ENCODE results near the gene ZNF446. TPM values are rescaled to one million over a fixed set of nuclear protein-coding genes. Genes with fewer than 3 reads are reported as not detected.
A peak's percentile ranks its signal among the peaks of the same experiment; 100 is the strongest.

Gene ZNF446
- total RNA-seq, 1 experiment from 2014 or later = 9.7 TPM

DNA sequence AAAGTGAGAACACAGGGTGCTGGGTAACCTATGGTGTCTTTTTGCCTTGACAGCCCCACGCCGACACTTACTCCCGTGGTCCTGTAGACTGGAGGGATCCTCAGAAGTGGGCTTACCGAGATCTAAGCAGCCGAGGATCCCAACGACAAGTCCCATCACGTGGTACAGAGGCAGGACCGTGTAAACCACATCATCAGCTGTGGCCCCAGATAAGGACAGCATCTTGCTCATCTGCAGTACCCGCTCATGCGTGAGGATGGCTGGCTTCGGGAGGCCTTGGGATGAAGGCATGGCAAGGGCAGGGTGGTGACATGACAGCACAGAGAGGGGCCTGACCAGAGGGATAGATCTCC, 33.6 kb downstream of the ZNF446 start:
- H3K4me3 ChIP-seq (ENCODE audit: low read depth, low read length) = no peak overlapping the region
- CTCF ChIA-PET = no interaction called here

DNA sequence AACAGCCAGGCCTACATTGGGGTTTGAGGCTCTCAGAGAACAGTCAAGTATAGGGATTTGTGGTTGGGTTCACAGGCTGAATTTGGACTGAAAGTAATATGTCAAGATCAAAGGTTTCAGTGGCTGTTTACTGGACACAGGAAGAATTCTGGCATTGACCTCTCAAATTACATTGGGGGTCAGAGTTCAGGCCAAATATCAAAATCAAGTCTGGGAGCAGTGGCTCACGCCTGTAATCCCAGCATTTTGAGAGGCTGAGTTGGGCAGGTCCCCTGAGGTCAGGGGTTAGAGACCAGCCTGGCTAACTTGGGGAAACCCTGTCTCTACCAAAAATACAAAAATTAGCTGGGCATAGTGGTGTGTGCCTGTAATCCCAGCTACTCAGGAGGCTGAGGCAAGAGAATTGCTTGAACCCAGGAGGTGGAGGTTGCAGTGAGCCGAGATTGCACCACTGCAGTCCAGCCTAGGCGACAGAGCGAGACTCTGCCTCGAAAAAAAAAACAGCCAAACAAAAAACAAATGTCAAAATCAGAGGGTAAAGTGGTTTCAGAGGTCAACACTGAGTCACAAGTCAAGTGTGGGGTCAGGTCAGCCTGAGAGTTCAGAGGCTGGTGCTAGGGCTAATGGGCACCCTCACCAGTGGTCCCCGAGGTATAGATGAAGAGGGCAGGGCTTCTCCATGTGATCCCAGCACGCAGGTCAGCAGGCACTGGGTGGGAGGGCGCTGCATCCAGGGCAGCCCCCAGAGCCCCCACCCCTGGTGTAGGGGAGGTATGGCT, 34.1 kb downstream of the ZNF446 start:
- H3K4me3 Mint-ChIP-seq (ENCODE audit: unreplicated experiment) = no peak overlapping the region
- Histone ChIP-seq H3K9me3 (peaks cover 11% of the 10 kb centered on the region; the same call in 1 of the 2 replicates), H3K4me1 (no peaks in the 10 kb centered on the region), H3K4me3 (ENCODE audit: low read depth, low read length) (no peak overlapping the region), H3K27me3 (replicated peaks; ENCODE audit: control insufficient read depth, insufficient read depth, low read length) (no peaks in the 10 kb centered on the region), H3K36me3 (ENCODE audit: control insufficient read depth, insufficient read depth, low read length) (no peaks in the 10 kb centered on the region)
- TF ChIP-seq, protein P1, sequence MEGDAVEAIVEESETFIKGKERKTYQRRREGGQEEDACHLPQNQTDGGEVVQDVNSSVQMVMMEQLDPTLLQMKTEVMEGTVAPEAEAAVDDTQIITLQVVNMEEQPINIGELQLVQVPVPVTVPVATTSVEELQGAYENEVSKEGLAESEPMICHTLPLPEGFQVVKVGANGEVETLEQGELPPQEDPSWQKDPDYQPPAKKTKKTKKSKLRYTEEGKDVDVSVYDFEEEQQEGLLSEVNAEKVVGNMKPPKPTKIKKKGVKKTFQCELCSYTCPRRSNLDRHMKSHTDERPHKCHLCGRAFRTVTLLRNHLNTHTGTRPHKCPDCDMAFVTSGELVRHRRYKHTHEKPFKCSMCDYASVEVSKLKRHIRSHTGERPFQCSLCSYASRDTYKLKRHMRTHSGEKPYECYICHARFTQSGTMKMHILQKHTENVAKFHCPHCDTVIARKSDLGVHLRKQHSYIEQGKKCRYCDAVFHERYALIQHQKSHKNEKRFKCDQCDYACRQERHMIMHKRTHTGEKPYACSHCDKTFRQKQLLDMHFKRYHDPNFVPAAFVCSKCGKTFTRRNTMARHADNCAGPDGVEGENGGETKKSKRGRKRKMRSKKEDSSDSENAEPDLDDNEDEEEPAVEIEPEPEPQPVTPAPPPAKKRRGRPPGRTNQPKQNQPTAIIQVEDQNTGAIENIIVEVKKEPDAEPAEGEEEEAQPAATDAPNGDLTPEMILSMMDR (IDR thresholded peaks at IDR 0.05; ENCODE audit: insufficient read depth in 1 of 2, low read depth in 1 of 2, low read length in 1 of 2, severe bottlenecking in 1 of 2, unreplicated experiment in 1 of 2) = no peak
- ChIA-PET CTCF (no interaction called here), POLR2A (interaction anchor here (0.7 kb wide), 1 partner anchor 139 kb away, joined by 4 read pairs; no protein-coding TSS in a partner anchor)
- DNase-seq = no peak
- peaks cover 45% of the 10 kb centered on the region for H3K36me3 Mint-ChIP-seq (ENCODE audit: insufficient read depth, unreplicated experiment)
- H3K27me3 Mint-ChIP-seq (ENCODE audit: insufficient read depth, unreplicated experiment) = no peaks in the 10 kb centered on the region
- no peak overlapping the region for H3K27ac Mint-ChIP-seq (ENCODE audit: unreplicated experiment)
- TSS peak; percentile 9 for BruUV-seq (replicated peaks)
- peaks cover 12% of the 10 kb centered on the region for H3K9me3 Mint-ChIP-seq (ENCODE audit: unreplicated experiment)
- H3K4me1 Mint-ChIP-seq (ENCODE audit: low read depth, unreplicated experiment) = peaks cover 7% of the 10 kb centered on the region
- intact Hi-C loops (cut with micrococcal nuclease; ENCODE audit: unreplicated experiment) = no loop called here

More for the DNA sequence above, 33.6 kb downstream of the ZNF446 start:
- no peaks in the 10 kb centered on the region for H3K4me1 ChIP-seq
- POLR2A ChIA-PET = interaction anchor here (0.7 kb wide), 1 partner anchor 138 kb away, joined by 4 read pairs; no protein-coding TSS in a partner anchor
- Mint-ChIP-seq H3K27ac (ENCODE audit: unreplicated experiment) (no peak overlapping the region), H3K9me3 (ENCODE audit: unreplicated experiment) (peaks cover 12% of the 10 kb centered on the region), H3K4me3 (ENCODE audit: unreplicated experiment) (no peak overlapping the region), H3K36me3 (ENCODE audit: insufficient read depth, unreplicated experiment) (peaks cover 39% of the 10 kb centered on the region), H3K27me3 (ENCODE audit: insufficient read depth, unreplicated experiment) (no peaks in the 10 kb centered on the region), H3K4me1 (ENCODE audit: low read depth, unreplicated experiment) (peaks cover 7% of the 10 kb centered on the region)
- H3K36me3 ChIP-seq (ENCODE audit: control insufficient read depth, insufficient read depth, low read length) = no peaks in the 10 kb centered on the region
- H3K27me3 ChIP-seq (replicated peaks; ENCODE audit: control insufficient read depth, insufficient read depth, low read length) = no peaks in the 10 kb centered on the region
- DNase-seq = no peak
- intact Hi-C loops (cut with micrococcal nuclease; ENCODE audit: unreplicated experiment) = no loop called here
- TF ChIP-seq, protein P1 (IDR thresholded peaks at IDR 0.05; ENCODE audit: insufficient read depth in 1 of 2, low read depth in 1 of 2, low read length in 1 of 2, severe bottlenecking in 1 of 2, unreplicated experiment in 1 of 2) = no peak
- BruUV-seq (replicated peaks) = no TSS peak
- H3K9me3 ChIP-seq = peaks cover 12% of the 10 kb centered on the region; the same call in 1 of the 2 replicates

DNA sequence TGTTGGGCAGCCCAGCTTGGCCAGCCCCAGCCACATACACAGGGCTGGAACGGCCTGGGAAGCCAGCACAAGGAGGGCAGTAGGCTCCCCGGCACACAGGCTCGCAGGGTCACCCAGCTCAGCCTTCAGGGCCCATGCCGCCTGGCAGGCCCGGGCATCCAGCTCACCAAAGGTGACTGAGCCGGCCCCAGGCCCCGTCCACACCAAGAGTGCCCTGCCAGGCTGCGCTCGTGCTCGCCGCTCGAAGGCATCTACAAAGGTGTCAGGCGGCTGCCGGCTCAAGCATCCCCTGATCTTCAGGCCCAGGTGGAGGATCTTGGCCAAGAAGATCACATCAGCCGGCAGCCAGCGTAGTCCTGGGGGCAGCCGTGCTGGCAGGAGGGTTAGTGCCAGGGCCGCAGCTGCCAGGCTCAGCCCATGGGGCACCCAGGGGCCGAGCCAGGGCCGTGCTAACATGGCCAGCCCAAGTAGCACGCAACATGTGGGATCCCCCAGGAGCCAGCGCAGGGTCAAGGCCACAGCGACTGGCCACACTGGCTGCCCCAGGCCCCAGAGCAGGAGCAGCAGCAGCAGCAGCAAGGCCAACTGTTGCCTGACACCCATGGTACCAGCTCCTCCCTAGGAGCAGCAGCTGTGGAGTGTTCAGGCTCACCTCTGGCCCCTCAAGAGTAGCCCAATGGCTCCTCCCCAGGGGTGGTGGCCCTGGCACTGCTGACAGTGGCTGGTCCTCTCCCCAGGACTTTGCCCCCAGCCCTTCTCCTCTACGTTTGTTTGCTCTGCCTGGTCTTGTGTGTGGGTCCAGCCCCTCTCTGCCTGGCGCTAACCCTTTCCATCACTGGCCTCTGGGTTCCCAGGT, 35.4 kb downstream of the ZNF446 start, which contains the start of gene SLC27A5:
TSS of gene SLC27A5 (minus strand) at position 640 of the 856 bp plus-strand sequence. CDS start at position 603, 37 bp downstream.
- peaks cover 9% of the 10 kb centered on the region; the same call in 1 of the 2 replicates for H3K9me3 ChIP-seq
- H3K4me1 ChIP-seq = no peaks in the 10 kb centered on the region
- H3K9me3 Mint-ChIP-seq (ENCODE audit: unreplicated experiment) = peaks cover 12% of the 10 kb centered on the region
- peak within 1 kb of the TSS; percentile 42 for H3K27ac Mint-ChIP-seq (ENCODE audit: unreplicated experiment)
- POLR2A ChIA-PET = no interaction called here
- intact Hi-C loops (cut with micrococcal nuclease; ENCODE audit: unreplicated experiment) = no loop called here
- H3K27me3 ChIP-seq (replicated peaks; ENCODE audit: control insufficient read depth, insufficient read depth, low read length) = no peaks in the 10 kb centered on the region
- no peaks in the 10 kb centered on the region for H3K27me3 Mint-ChIP-seq (ENCODE audit: insufficient read depth, unreplicated experiment)
- no peaks in the 10 kb centered on the region for H3K36me3 ChIP-seq (ENCODE audit: control insufficient read depth, insufficient read depth, low read length)
- peaks cover 7% of the 10 kb centered on the region for H3K4me1 Mint-ChIP-seq (ENCODE audit: low read depth, unreplicated experiment)
- BruUV-seq (replicated peaks) = no TSS peak
- DNase-seq = no peak
- H3K36me3 Mint-ChIP-seq (ENCODE audit: insufficient read depth, unreplicated experiment) = peaks cover 50% of the 10 kb centered on the region
- no peak within 1 kb of the TSS for H3K4me3 Mint-ChIP-seq (ENCODE audit: unreplicated experiment)
- TF ChIP-seq, protein P1 (IDR thresholded peaks at IDR 0.05; ENCODE audit: insufficient read depth in 1 of 2, low read depth in 1 of 2, low read length in 1 of 2, severe bottlenecking in 1 of 2, unreplicated experiment in 1 of 2) = no peak
- H3K4me3 ChIP-seq (ENCODE audit: low read depth, low read length) = no peak within 1 kb of the TSS
- CTCF ChIA-PET = no interaction called here

All from Caco-2 (cell line).